Left colon (tissue), 2 donors: Measurements from ENCODE around the gene WDR70. TPM values are rescaled to one million over a fixed set of nuclear protein-coding genes. Genes with fewer than 3 reads are reported as not detected.
"Not testable (repeated sequence)": the region's sequence is repeated elsewhere in the genome, so short reads cannot be mapped to it uniquely, and the experiment has no call there.

Source experiments
- ATAC-seq: fragments of 200-7000 bp; cut with Tn5 transposase; one replicate; pipeline ENCODE4 v1.9.1; 2020; ENCODE audit warnings: mild to moderate bottlenecking, moderate library complexity
- DNase-seq, 2 donors: peaks; one replicate each; pipeline ENCODE4 v3.0.0-alpha.2; 2020
- intact Hi-C, 2 donors: fragments of 100-400 bp; cut with DNase I in 1 of 2; cut with micrococcal nuclease in 1 of 2; formaldehyde crosslinking; loops; one replicate each; pipeline versions ENCODE4 v1.11.2 to v1.14.0; 2022; cut with DNase I, micrococcal nuclease
- total RNA-seq, 2 donors: library from RNA; stranded (reverse); fragmentation: NEBNext Ultra II Directional; extraction: Animal tissue kit (Norgen Biotek cat#: 25700); gene quantifications; one replicate each; pipeline ENCODE4 v1.2.1, GENCODE V29; 2021
- donor health status: DM: no; HTN: no; CAD: no.
- donor health status: DM: yes; HTN: yes; CAD: no.

Gene WDR70
- total RNA-seq, 2 donors from 2014 or later = 20.3 to 28.6 TPM

GRCh38 chr5:37553720-37554404 lies 174.7 kb downstream of the WDR70 start:
- intact Hi-C loops = no loop called here
- DNase-seq (peak in 1 of 2 donors; percentile 30), ATAC-seq (peak; percentile 96)

- peak; percentile 22 for ATAC-seq
- DNase-seq = no peak
- intact Hi-C loops = no loop called here
Observed at GRCh38 chr5:37554405-37554739, 175.3 kb downstream of the WDR70 start.

GRCh38 chr5:37554938-37555337 lies 175.8 kb downstream of the WDR70 start:
- intact Hi-C loops = no loop called here
- DNase-seq = no peak
- ATAC-seq = peak; percentile 50

GRCh38 chr5:37557734-37558293 lies 178.7 kb downstream of the WDR70 start:
- intact Hi-C loops = no loop called here
- DNase-seq (no peak), ATAC-seq (no peak)

GRCh38 chr5:37565062-37565670 lies 186.0 kb downstream of the WDR70 start:
- intact Hi-C loops = no loop called here
- DNase-seq (no peak), ATAC-seq (no peak)

- intact Hi-C loops = no loop called here
- DNase-seq (no peak), ATAC-seq (no peak)
Observed at GRCh38 chr5:37567566-37567965, 188.4 kb downstream of the WDR70 start.

GRCh38 chr5:37568018-37568753 lies 189.1 kb downstream of the WDR70 start:
- intact Hi-C loops = no loop called here
- no peak for DNase-seq
- ATAC-seq = peak; percentile 94

GRCh38 chr5:37568893-37569292 lies 189.8 kb downstream of the WDR70 start:
- peak; percentile 43 for ATAC-seq
- intact Hi-C loops = no loop called here
- no peak for DNase-seq

- intact Hi-C loops = no loop called here
- no peak for ATAC-seq
Observed at GRCh38 chr5:37569466-37569865, 190.3 kb downstream of the WDR70 start.

GRCh38 chr5:37570597-37570996 lies 191.5 kb downstream of the WDR70 start:
- no peak for ATAC-seq
- intact Hi-C loops = no loop called here
- no peak for DNase-seq

More at GRCh38 chr5:37569466-37569865, 190.3 kb downstream of the WDR70 start:
- no peak for DNase-seq

GRCh38 chr5:37571985-37572384 lies 192.9 kb downstream of the WDR70 start:
- intact Hi-C loops = no loop called here
- ATAC-seq = no peak
- DNase-seq = no peak

- DNase-seq = no peak
- peak; percentile 91 for ATAC-seq
Observed at GRCh38 chr5:37575541-37576489, 196.7 kb downstream of the WDR70 start.

GRCh38 chr5:37576552-37576951 lies 197.4 kb downstream of the WDR70 start:
- no peak for DNase-seq
- ATAC-seq = no peak
- intact Hi-C loops = no loop called here

More at GRCh38 chr5:37575541-37576489, 196.7 kb downstream of the WDR70 start:
- intact Hi-C loops = no loop called here

GRCh38 chr5:37578176-37578575 lies 199.1 kb downstream of the WDR70 start:
- ATAC-seq = peak; percentile 87

GRCh38 chr5:37580106-37580505 lies 201.0 kb downstream of the WDR70 start:
- DNase-seq (no peak), ATAC-seq (no peak)
- intact Hi-C loops = no loop called here

More at GRCh38 chr5:37578176-37578575, 199.1 kb downstream of the WDR70 start:
- DNase-seq = no peak
- intact Hi-C loops = no loop called here

- DNase-seq (no peak), ATAC-seq (no peak)
- intact Hi-C loops = no loop called here
Observed at GRCh38 chr5:37582202-37582601, 203.1 kb downstream of the WDR70 start.

GRCh38 chr5:37593292-37593691 lies 214.2 kb downstream of the WDR70 start:
- ATAC-seq, DNase-seq, intact Hi-C loops: not testable (repeated sequence)

- intact Hi-C loops = not testable (repeated sequence)
Observed at GRCh38 chr5:37594864-37595263, 215.7 kb downstream of the WDR70 start.

GRCh38 chr5:37598733-37599132 lies 219.6 kb downstream of the WDR70 start:
- ATAC-seq (no peak), DNase-seq (no peak)
- intact Hi-C loops = no loop called here

More at GRCh38 chr5:37594864-37595263, 215.7 kb downstream of the WDR70 start:
- not testable (repeated sequence) for ATAC-seq, DNase-seq
